K562 (cell line): ENCODE measurements around the gene GALNT16. TPM values are rescaled to one million over a fixed set of nuclear protein-coding genes. Genes with fewer than 3 reads are reported as not detected.

Source experiments
- ATAC-seq: fragments of 200-7000 bp; cut with Tn5 transposase; 3 replicates; pipeline ENCODE4 v1.9.1; 2020; ENCODE audit warnings: moderate library complexity
- BruUV-seq: library from RNA; stranded (reverse); fragments of 400-500 nt; replicated peaks from 2 replicates; lab custom pipeline; 2021; lab: Mats Ljungman, UMichigan
- CTCF ChIA-PET: fragments of 300-600 bp; formaldehyde crosslinking; extraction: SDS; loops from one replicate; lab custom pipeline; 2021; ENCODE audit warnings: low intra/inter-chr PET ratio; lab: Yijun Ruan, JAX
- POLR2A ChIA-PET: fragments of 300-600, 350-650 bp; sonication (Branson Sonifier 250); formaldehyde crosslinking; extraction: SDS; loops from one replicate; lab custom pipeline; 2021; ENCODE audit warnings: antibody characterized with exemption, inconsistent platforms; lab: Yijun Ruan, JAX
- DNase-seq, 4 experiments: peaks; one replicate each; pipeline versions ENCODE4 v3.0.0 to v3.0.0-alpha.2; 2011 to 2018; ENCODE audit warnings: low spot score in 3 of 4, mixed read lengths in 3 of 4; ENCODE audit errors: extremely low read depth in 1 of 4
- FAIRE-seq: peaks from 2 replicates; lab custom pipeline; 2011; peaks lifted over from hg19 to GRCh38; lab: Jason Lieb, UNC
- H2AFZ ChIP-seq: 2 replicates; pipeline ENCODE4 v1.6.0; 2011; ENCODE audit warnings: low read depth, low read length, control low read depth, inconsistent platforms
- H3K27ac ChIP-seq: fragments of 200-600 bp; 3 replicates; pipeline ENCODE4 v1.8.0; 2011; ENCODE audit warnings: low read depth, mild to moderate bottlenecking, control low read depth, inconsistent platforms, low read length, moderate library complexity, mixed read lengths; ENCODE audit errors: extremely low read depth
- H3K27me3 ChIP-seq, 2 experiments: fragments of 300-600 bp in 1 of 2; 2 replicates in 1 of 2; 3 replicates in 1 of 2; pipeline versions ENCODE4 v1.6.0 to v1.8.0; 2011; ENCODE audit warnings: inconsistent platforms in 2 of 2, low read length in 2 of 2, mild to moderate bottlenecking in 1 of 2, mixed read lengths in 1 of 2, moderate library complexity in 1 of 2; ENCODE audit not compliant: control insufficient read depth in 2 of 2, insufficient read depth in 2 of 2
- H3K36me3 ChIP-seq: fragments of 300-600 bp; 3 replicates; pipeline ENCODE4 v1.8.0; 2011; ENCODE audit warnings: mild to moderate bottlenecking, low read length, inconsistent platforms; ENCODE audit not compliant: control insufficient read depth, insufficient read depth
- H3K4me1 ChIP-seq, 2 experiments: fragments of 200-600 bp in 1 of 2; replicated peaks in 1 of 2; 2 replicates in 1 of 2; 3 replicates in 1 of 2; pipeline versions ENCODE4 v1.5.1 to v1.8.0; 2011; ENCODE audit warnings: inconsistent platforms in 2 of 2, low read length in 2 of 2, mild to moderate bottlenecking in 1 of 2, mixed read lengths in 1 of 2, moderate library complexity in 1 of 2; ENCODE audit not compliant: control insufficient read depth in 2 of 2, insufficient read depth in 2 of 2
- H3K4me2 ChIP-seq: 2 replicates; pipeline ENCODE4 v1.6.1; 2011; ENCODE audit warnings: low read length, control low read depth, inconsistent platforms, mixed read lengths; ENCODE audit not compliant: insufficient read depth
- H3K4me3 ChIP-seq: fragments of 200-600 bp; sonication (generic), shearing (Covaris generic); 2 replicates; pipeline ENCODE4 v1.5.1; 2016; ENCODE audit warnings: control low read depth, inconsistent platforms
- H3K79me2 ChIP-seq: fragments of 200-600 bp; 3 replicates; pipeline ENCODE4 v1.8.0; 2011; ENCODE audit warnings: low read length, inconsistent platforms; ENCODE audit not compliant: control insufficient read depth, insufficient read depth
- H3K9ac ChIP-seq, 2 experiments: 2 replicates each; pipeline versions ENCODE4 v1.6.0 to v1.6.1; 2011; ENCODE audit warnings: low read depth in 2 of 2, low read length in 2 of 2, control low read depth in 1 of 2, inconsistent platforms in 1 of 2, mild to moderate bottlenecking in 1 of 2, mixed read lengths in 1 of 2; ENCODE audit not compliant: insufficient read depth in 1 of 2
- H3K9me1 ChIP-seq: one replicate; pipeline ENCODE4 v1.6.0; 2011; ENCODE audit warnings: inconsistent platforms, mild to moderate bottlenecking, low read length, moderate library complexity; ENCODE audit not compliant: control insufficient read depth, insufficient read depth
- H3K9me3 ChIP-seq: replicated peaks from 2 replicates; pipeline ENCODE4 v1.5.1; 2011; ENCODE audit warnings: low read depth, low read length, inconsistent platforms; ENCODE audit not compliant: control insufficient read depth, insufficient read depth
- H4K20me1 ChIP-seq: replicated peaks from 2 replicates; pipeline ENCODE4 v1.6.1; 2011; ENCODE audit warnings: low read length, inconsistent platforms, mixed read lengths; ENCODE audit not compliant: control insufficient read depth, insufficient read depth
- CCNT2 ChIP-seq: IDR thresholded peaks from 2 replicates; pipeline ENCODE4 v1.6.1; 2011; ENCODE audit warnings: borderline replicate concordance, low read depth, mild to moderate bottlenecking, moderate library complexity, mixed read lengths, low read length; ENCODE audit not compliant: insufficient read length; ENCODE audit errors: extremely low read depth
- ELK3 ChIP-seq: fragments of 450-650 bp; formaldehyde crosslinking; IDR thresholded peaks from 2 replicates; pipeline ENCODE4 v1.4.0; 2020; ENCODE audit warnings: mild to moderate bottlenecking
- FOSL1 ChIP-seq: fragments of 200-800 bp; sonication (Bioruptor generic); conservative IDR thresholded peaks from 2 replicates; pipeline ENCODE4 v1.6.1; 2016; ENCODE audit warnings: missing genetic modification characterization, missing compliant biosample characterization
- KAT8 ChIP-seq: fragments of 450-650 bp; IDR thresholded peaks from 2 replicates; pipeline ENCODE4 v1.6.1; 2016; ENCODE audit warnings: low read depth, mild to moderate bottlenecking
- KLF6 ChIP-seq: fragments of 250-450 bp; sonication (Bioruptor Pico); IDR thresholded peaks from 2 replicates; pipeline ENCODE4 v1.4.0; 2020; ENCODE audit warnings: mild to moderate bottlenecking, moderate library complexity, borderline replicate concordance
- MYBL2 ChIP-seq, 2 experiments: fragments of 450-650 bp in 1 of 2; sonication (generic) in 1 of 2; formaldehyde crosslinking in 1 of 2; IDR thresholded peaks; 2 replicates each; pipeline versions ENCODE4 v1.6.1 to v1.8.1; 2017 to 2022; ENCODE audit warnings: borderline replicate concordance in 1 of 2, inconsistent platforms in 1 of 2, low read depth in 1 of 2, mild to moderate bottlenecking in 1 of 2, missing genetic modification reagents in 1 of 2, moderate library complexity in 1 of 2
- STAT5A ChIP-seq: IDR thresholded peaks from 2 replicates; pipeline ENCODE4 v1.6.1; 2012; ENCODE audit warnings: low read length, inconsistent platforms, borderline replicate concordance
- TCFL5 ChIP-seq: fragments of 250-450 bp; sonication (Bioruptor Pico); conservative IDR thresholded peaks from 2 replicates; pipeline ENCODE4 v1.6.1; 2021; ENCODE audit warnings: mild to moderate bottlenecking, moderate library complexity, matching md5 sums
- VEZF1 ChIP-seq: fragments of 200-800 bp; sonication (Bioruptor generic); IDR thresholded peaks from 2 replicates; pipeline ENCODE4 v1.6.1; 2017; ENCODE audit warnings: missing genetic modification characterization, missing compliant biosample characterization
- XRCC5 ChIP-seq: fragments of 200-400 bp; formaldehyde crosslinking; IDR thresholded peaks from 2 replicates; pipeline ENCODE4 v1.6.1; 2017; ENCODE audit warnings: low read depth, mild to moderate bottlenecking, low read length
- ZEB2 ChIP-seq: fragments of 450-650 bp; IDR thresholded peaks from 2 replicates; pipeline ENCODE4 v1.6.1; 2016
- ZMIZ1 ChIP-seq, 2 experiments: fragments of 150-350 bp in 1 of 2; IDR thresholded peaks; 2 replicates each; pipeline ENCODE4 v1.6.1; 2012 to 2016; ENCODE audit warnings: low read depth in 2 of 2, low read length in 2 of 2, mild to moderate bottlenecking in 1 of 2, moderate library complexity in 1 of 2
- ZNF3 ChIP-seq: fragments of 250-450 bp; sonication (Bioruptor Pico); IDR thresholded peaks from 2 replicates; pipeline ENCODE4 v1.5.0; 2021; ENCODE audit warnings: mild to moderate bottlenecking, moderate library complexity
- ZNF316 ChIP-seq: fragments of 450-650 bp; IDR thresholded peaks from 2 replicates; pipeline ENCODE4 v1.6.1; 2016
- WGBS: fragments of 100-300 bp; shearing (Covaris generic); methylation state at CpG from one replicate; pipeline ENCODE4 v1.1.6; 2016; ENCODE audit warnings: low coverage, mixed read lengths; ENCODE audit not compliant: insufficient coverage; ENCODE audit errors: missing lambda C conversion rate; 5-methylcytosine and 5-hydroxymethylcytosine counted together
- in situ Hi-C: fragments of 300-500 bp; cut with MboI; formaldehyde crosslinking; loops from 4 replicates; pipeline ENCODE4 v1.15.0; 2018; ENCODE audit warnings: inconsistent platforms, mixed read lengths
- intact Hi-C: fragments of 100-400 bp; cut with micrococcal nuclease; formaldehyde crosslinking; loops from 2 replicates; pipeline ENCODE4 v1.14.2; 2022
- polyA plus RNA-seq, 8 experiments: library from polyadenylated mRNA; depleted of rRNA in 4 of 8; stranded (reverse) in 5 of 8; unstranded in 3 of 8; fragments of >200 nt; fragmentation: Nextera tagmentation in 2 of 8; fragmentation: Illumina TruSeq in 1 of 8; extraction: Ambion mirVana in 2 of 8; extraction: Trizol in 1 of 8; gene quantifications; 2 replicates each; pipeline versions ENCODE4 v1.2.1 to v1.2.3, GENCODE V29; 2011 to 2014; ENCODE audit warnings: inconsistent platforms in 1 of 8, missing spikeins in 1 of 8
- total RNA-seq, 7 experiments: library from RNA; depleted of rRNA in 6 of 7; stranded (reverse); fragments of >200 nt in 6 of 7; fragmentation: Illumina TruSeq in 2 of 7; extraction: Trizol in 2 of 7; gene quantifications; 2 replicates each; pipeline versions ENCODE4 v1.2.1 to v1.2.3, GENCODE V29; 2011 to 2021; ENCODE audit warnings: low replicate concordance in 1 of 7

The GALNT16 gene
- total and polyA plus RNA-seq, 9 of the 15 experiments (the other 6 are each of a cell fraction or from before 2014, with no cell fraction given): not detected

- POLR2A ChIA-PET: no interaction called here
- DNase-seq (no peak), FAIRE-seq (no peak), ATAC-seq (peak; percentile 39; the same call in 2 of the 3 replicates)
- H3K4me1 ChIP-seq: no peaks in the 10 kb centered on the region
- no peaks in the 10 kb centered on the region for H3K36me3 ChIP-seq
- H3K9me3 ChIP-seq: no peaks in the 10 kb centered on the region
- H3K27me3 ChIP-seq: peaks cover 2 to 52% of the 10 kb centered on the region in 2 experiments; a peak in 4 of 5 replicates
- no peak overlapping the region for H3K4me3 ChIP-seq
- H3K27ac ChIP-seq: no peak overlapping the region
- in situ Hi-C loops (no loop called here), intact Hi-C loops (no loop called here)
- 4% methylated on average over 11 of the region's 11 CpGs for WGBS
- H2AFZ ChIP-seq: no peak overlapping the region
- H3K9me1 ChIP-seq: peaks cover 3% of the 10 kb centered on the region
- no peak overlapping the region for H3K9ac ChIP-seq
- CTCF ChIA-PET: no interaction called here
- no peak overlapping the region for H3K4me2 ChIP-seq
- 0 out of 2 replicates have a peak, but pooled peaks cover 3% of the 10 kb centered on the region for H4K20me1 ChIP-seq
- no TSS peak for BruUV-seq
- H3K79me2 ChIP-seq: no peaks in the 10 kb centered on the region
- no peak for TF ChIP-seq VEZF1 (CRISPR knock-in tag)
- TF ChIP-seq ELK3: no peak
- TF ChIP-seq CCNT2: no peak
- no peak for TF ChIP-seq STAT5A
- no peak for TF ChIP-seq KLF6 (CRISPR knock-in tag)
- no peak for TF ChIP-seq ZNF316
- TF ChIP-seq FOSL1: no peak
- TF ChIP-seq ZEB2: no peak
- TF ChIP-seq TCFL5 (CRISPR knock-in tag): no peak
- TF ChIP-seq KAT8: no peak
- TF ChIP-seq ZNF3: no peak
- no peak for TF ChIP-seq XRCC5
- TF ChIP-seq MYBL2 (IDR thresholded peaks at IDR 0.05; ENCODE audit: low read depth): no peak
- TF ChIP-seq MYBL2 (CRISPR knock-in tag; IDR thresholded peaks at IDR 0.05; ENCODE audit: borderline replicate concordance): no peak
- TF ChIP-seq ZMIZ1 (IDR thresholded peaks at IDR 0.05; ENCODE audit: low read depth in 2 of 2, low read length in 2 of 2): no peak
Observed at GRCh38 chr14:69321601-69322330, 61.8 kb downstream of the GALNT16 start.
